ENCODE results near the gene ZFP92.
"Not testable (repeated sequence)": the region's sequence is repeated elsewhere in the genome, so short reads cannot be mapped to it uniquely, and the experiment has no call there.

Gene ZFP92

GRCh38 chrX:153384973-153385372 lies 26.3 kb upstream of the ZFP92 start:
- H3K4me3 ChIP-seq (ENCODE audit: low read depth, low read length); DNase-seq (ENCODE audit: low read depth): not testable (repeated sequence)

- DNase-seq (ENCODE audit: low read depth): no peak
- H3K4me3 ChIP-seq (ENCODE audit: low read depth, low read length): no peak overlapping the region
These were observed 25.2 kb upstream of the ZFP92 start for GRCh38 chrX:153386097-153386496.

- no peak for DNase-seq (ENCODE audit: low read depth)
- no peak overlapping the region for H3K4me3 ChIP-seq (ENCODE audit: low read depth, low read length)
These were observed 23.9 kb upstream of the ZFP92 start for GRCh38 chrX:153387345-153387744.

GRCh38 chrX:153387987-153388721 lies 23.1 kb upstream of the ZFP92 start:
- no peak overlapping the region for H3K4me3 ChIP-seq (ENCODE audit: low read depth, low read length)
- no peak for DNase-seq (ENCODE audit: low read depth)

GRCh38 chrX:153388722-153389459 lies 22.4 kb upstream of the ZFP92 start:
- no peak overlapping the region for H3K4me3 ChIP-seq (ENCODE audit: low read depth, low read length)

GRCh38 chrX:153389460-153389768 lies 21.9 kb upstream of the ZFP92 start:
- DNase-seq (ENCODE audit: low read depth); H3K4me3 ChIP-seq (ENCODE audit: low read depth, low read length): not testable (repeated sequence)

More at GRCh38 chrX:153388722-153389459, 22.4 kb upstream of the ZFP92 start:
- no peak for DNase-seq (ENCODE audit: low read depth)

GRCh38 chrX:153392642-153393321 lies 18.5 kb upstream of the ZFP92 start:
- no peak for DNase-seq (ENCODE audit: low read depth)
- no peak overlapping the region for H3K4me3 ChIP-seq (ENCODE audit: low read depth, low read length)

- H3K4me3 ChIP-seq (ENCODE audit: low read depth, low read length): no peak overlapping the region
- DNase-seq (ENCODE audit: low read depth): no peak
These were observed 16.7 kb upstream of the ZFP92 start for GRCh38 chrX:153394612-153395011.

- no peak overlapping the region for H3K4me3 ChIP-seq (ENCODE audit: low read depth, low read length)
- DNase-seq (ENCODE audit: low read depth): no peak
These were observed 15.5 kb upstream of the ZFP92 start for GRCh38 chrX:153395613-153396319.

- no peak overlapping the region for H3K4me3 ChIP-seq (ENCODE audit: low read depth, low read length)
- DNase-seq (ENCODE audit: low read depth): no peak
These were observed 14.7 kb upstream of the ZFP92 start for GRCh38 chrX:153396320-153397195.

- no peak overlapping the region for H3K4me3 ChIP-seq (ENCODE audit: low read depth, low read length)
- no peak for DNase-seq (ENCODE audit: low read depth)
These were observed 13.9 kb upstream of the ZFP92 start for GRCh38 chrX:153397256-153397960.

GRCh38 chrX:153398275-153398960 lies 12.9 kb upstream of the ZFP92 start:
- no peak for DNase-seq (ENCODE audit: low read depth)
- no peak overlapping the region for H3K4me3 ChIP-seq (ENCODE audit: low read depth, low read length)

GRCh38 chrX:153400146-153401132 lies 10.8 kb upstream of the ZFP92 start:
- H3K4me3 ChIP-seq (ENCODE audit: low read depth, low read length): no peak overlapping the region
- no peak for DNase-seq (ENCODE audit: low read depth)

- no peak for DNase-seq (ENCODE audit: low read depth)
- no peak within 1 kb of the TSS for H3K4me3 ChIP-seq (ENCODE audit: low read depth, low read length)
These were observed 10.0 kb upstream of the ZFP92 start, which contains the start of gene PNMA6E for GRCh38 chrX:153401133-153401764. Gene PNMA6E, minus strand, starts transcription at chrX:153401350. Its CDS starts 2,501 bp downstream, at chrX:153398849.

- H3K4me3 ChIP-seq (ENCODE audit: low read depth, low read length); DNase-seq (ENCODE audit: low read depth): not testable (repeated sequence)
These were observed 6.9 kb upstream of the ZFP92 start for GRCh38 chrX:153404333-153404732.

GRCh38 chrX:153405426-153405825 lies 5.8 kb upstream of the ZFP92 start:
- no peak for DNase-seq (ENCODE audit: low read depth)
- no peak overlapping the region for H3K4me3 ChIP-seq (ENCODE audit: low read depth, low read length)
